Measurements from ENCODE around the gene THSD7B. TPM values are rescaled to one million over a fixed set of nuclear protein-coding genes. Genes with fewer than 3 reads are reported as not detected.

THSD7B gene
- total and polyA plus RNA-seq, 10 of the 15 experiments (the other 5 are each of a cell fraction or from before 2014, with no cell fraction given): 0.03 to 0.56 (median 0.28) TPM

DNA sequence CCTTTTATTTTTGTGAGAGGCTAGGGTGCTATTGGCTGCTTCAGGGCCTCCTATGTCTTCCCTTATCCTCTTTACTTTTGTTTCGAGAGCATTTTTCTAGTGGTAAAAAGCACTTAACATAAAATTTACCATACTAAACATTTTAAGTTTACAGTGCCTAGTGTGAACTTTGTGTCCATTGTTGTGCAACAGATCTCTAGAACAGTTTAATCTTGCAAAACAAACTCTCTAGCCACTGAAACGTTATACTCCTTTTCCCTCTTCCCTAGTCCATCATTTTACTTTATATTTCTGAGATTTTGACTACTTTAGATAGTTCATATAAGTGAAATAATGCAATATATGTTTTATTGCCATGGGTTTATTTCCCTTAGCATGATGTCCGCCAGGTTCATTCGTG lies 580.6 kb downstream of the THSD7B start:
- BruUV-seq (replicated peaks): no TSS peak
- Histone ChIP-seq H3K36me3 (ENCODE audit: control insufficient read depth in 2 of 2, insufficient read depth in 2 of 2, low read length in 1 of 2) (no peaks in the 10 kb centered on the region), H3K9me3 (replicated peaks; ENCODE audit: control insufficient read depth, insufficient read depth, low read length) (no peaks in the 10 kb centered on the region), H3K79me2 (ENCODE audit: control insufficient read depth, insufficient read depth, low read length) (no peaks in the 10 kb centered on the region), H4K20me1 (ENCODE audit: control insufficient read depth, insufficient read depth) (no peaks in the 10 kb centered on the region), H2AFZ (ENCODE audit: control insufficient read depth, low read depth, low read length) (no peak overlapping the region), H3K27ac (ENCODE audit: control insufficient read depth, insufficient read depth) (no peak overlapping the region), H3K9ac (ENCODE audit: control insufficient read depth, insufficient read depth, low read length) (no peak overlapping the region), H3K4me3 (no peak overlapping the region), H3K4me2 (ENCODE audit: control insufficient read depth, insufficient read depth) (no peak overlapping the region), H3K27me3 (replicated peaks in 1 of 2; ENCODE audit: control insufficient read depth in 2 of 2, insufficient read depth in 2 of 2, low read length in 1 of 2) (no peaks in the 10 kb centered on the region), H3K4me1 (ENCODE audit: control insufficient read depth, insufficient read depth, low read length) (no peaks in the 10 kb centered on the region)
- ChIA-PET CTCF (interaction anchor here (0.6 kb wide), 1 partner anchor 1609 kb away, joined by 3 read pairs; no protein-coding TSS in a partner anchor), SMC1A (ENCODE audit: uncharacterized antibody, unreplicated experiment) (no interaction called here), RAD21 (ENCODE audit: unreplicated experiment) (no interaction called here), POLR2A (no interaction called here)
- DNase-seq (ENCODE audit: low read depth, low spot score) (no peak), FAIRE-seq (no peak), ATAC-seq (no peak)
- intact Hi-C loops (cut with micrococcal nuclease; ENCODE audit: unreplicated experiment): no loop called here
- WGBS (ENCODE audit: insufficient coverage, insufficient replicate concordance, low lambda C conversion rate, missing lambda C conversion rate): 0% methylated on average over 4 of the region's 4 CpGs
- in situ Hi-C loops (cut with MboI): no loop called here
- no peak for TF ChIP-seq KLF5 (IDR thresholded peaks at IDR 0.05; ENCODE audit: partially characterized antibody)
- TF ChIP-seq PAX8 (IDR thresholded peaks at IDR 0.05): no peak
- TF ChIP-seq ZBTB4 (CRISPR knock-in tag; IDR thresholded peaks at IDR 0.05): no peak
- no peak for TF ChIP-seq RAD51 (IDR thresholded peaks at IDR 0.05)
- no peak for TF ChIP-seq ZNF217 (IDR thresholded peaks at IDR 0.05)
- no peak for TF ChIP-seq BRCA1 (IDR thresholded peaks at IDR 0.05; ENCODE audit: low read depth, low read length)
- no peak for TF ChIP-seq MEF2B (IDR thresholded peaks at IDR 0.05; ENCODE audit: partially characterized antibody, poor library complexity, severe bottlenecking)
- no peak for TF ChIP-seq ZZZ3 (IDR thresholded peaks at IDR 0.05; ENCODE audit: control insufficient read depth, insufficient read length, low read depth)
- no peak for TF ChIP-seq ZSCAN29 (IDR thresholded peaks at IDR 0.05)
- TF ChIP-seq CHD2 (IDR thresholded peaks at IDR 0.05; ENCODE audit: borderline replicate concordance, low read depth, low read length): no peak
- no peak for TF ChIP-seq SUZ12 (IDR thresholded peaks at IDR 0.05; ENCODE audit: unreplicated experiment)
- no peak for TF ChIP-seq NR2C2 (IDR thresholded peaks at IDR 0.05; ENCODE audit: borderline replicate concordance, control insufficient read depth, insufficient read length, low read depth)
- no peak for TF ChIP-seq IKZF1 (conservative IDR thresholded peaks at IDR 0.05)
- no peak for TF ChIP-seq POLR2AphosphoS2 (IDR thresholded peaks at IDR 0.05; ENCODE audit: low read depth, low read length)
- TF ChIP-seq JUND (IDR thresholded peaks at IDR 0.05; ENCODE audit: low read depth, low read length): no peak
- TF ChIP-seq E4F1 (IDR thresholded peaks at IDR 0.05; ENCODE audit: borderline replicate concordance, partially characterized antibody): no peak
- TF ChIP-seq SRF (IDR thresholded peaks at IDR 0.05; ENCODE audit: low read depth in 2 of 2, low read length in 2 of 2): no peak
- TF ChIP-seq ATF3 (IDR thresholded peaks at IDR 0.05; ENCODE audit: borderline replicate concordance, extremely low read depth, low read depth, low read length): no peak
